Right lobe of liver (tissue), 4 donors: ENCODE results near the gene FKBP15.

Experiments used
- POLR2A ChIP-seq: fragments of 450-650 bp; IDR thresholded peaks from one replicate; pipeline ENCODE4 v1.6.1; 2017; ENCODE audit warnings: antibody characterized with exemption, mild to moderate bottlenecking
- TF ChIP-seq, protein P1 (sequence below), 4 donors: fragments of 200-600 bp in 3 of 4; fragments of 450-650 bp in 1 of 4; IDR thresholded peaks; one replicate each; pipeline versions ENCODE4 v1.5.1 to v1.8.0; 2016 to 2022; ENCODE audit warnings: antibody characterized with exemption in 4 of 4, mild to moderate bottlenecking in 2 of 4
- donor health status: DM: no; HTN: no; CAD: no.
- donor health status: DM: no; HTN: no; CAD: no.
- donor health status: DM: no; HTN: yes; CAD: no.

DNA sequence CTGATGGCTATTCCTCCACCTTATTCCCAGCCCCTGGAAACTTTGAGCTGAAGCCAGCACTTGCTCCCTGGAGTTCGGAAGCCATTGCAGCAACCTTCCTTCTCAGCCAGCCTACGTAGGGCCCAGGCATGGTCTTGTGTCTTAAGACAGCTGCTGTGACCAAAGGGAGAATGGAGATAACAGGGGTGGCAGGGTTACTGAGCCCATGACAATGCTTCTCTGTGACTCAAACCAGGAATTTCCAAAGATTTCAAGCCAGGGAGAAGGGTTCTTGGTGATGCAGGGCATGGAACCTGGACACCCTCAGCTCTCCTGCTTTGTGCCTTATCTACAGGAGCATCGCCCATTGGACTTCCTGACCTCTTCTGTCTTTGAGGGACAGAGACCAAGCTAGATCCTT lies 58.1 kb downstream of the FKBP15 start:
- TF ChIP-seq, protein P1, sequence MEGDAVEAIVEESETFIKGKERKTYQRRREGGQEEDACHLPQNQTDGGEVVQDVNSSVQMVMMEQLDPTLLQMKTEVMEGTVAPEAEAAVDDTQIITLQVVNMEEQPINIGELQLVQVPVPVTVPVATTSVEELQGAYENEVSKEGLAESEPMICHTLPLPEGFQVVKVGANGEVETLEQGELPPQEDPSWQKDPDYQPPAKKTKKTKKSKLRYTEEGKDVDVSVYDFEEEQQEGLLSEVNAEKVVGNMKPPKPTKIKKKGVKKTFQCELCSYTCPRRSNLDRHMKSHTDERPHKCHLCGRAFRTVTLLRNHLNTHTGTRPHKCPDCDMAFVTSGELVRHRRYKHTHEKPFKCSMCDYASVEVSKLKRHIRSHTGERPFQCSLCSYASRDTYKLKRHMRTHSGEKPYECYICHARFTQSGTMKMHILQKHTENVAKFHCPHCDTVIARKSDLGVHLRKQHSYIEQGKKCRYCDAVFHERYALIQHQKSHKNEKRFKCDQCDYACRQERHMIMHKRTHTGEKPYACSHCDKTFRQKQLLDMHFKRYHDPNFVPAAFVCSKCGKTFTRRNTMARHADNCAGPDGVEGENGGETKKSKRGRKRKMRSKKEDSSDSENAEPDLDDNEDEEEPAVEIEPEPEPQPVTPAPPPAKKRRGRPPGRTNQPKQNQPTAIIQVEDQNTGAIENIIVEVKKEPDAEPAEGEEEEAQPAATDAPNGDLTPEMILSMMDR (IDR thresholded peaks at IDR 0.05), result no peak
- TF ChIP-seq POLR2A, result no peak
